Activated CD8-positive, alpha-beta T cell treated with anti-CD3 and anti-CD28 coated beads for 36 hours (primary cell): ENCODE measurements around the gene FBRSL1. TPM values are rescaled to one million over a fixed set of nuclear protein-coding genes. Genes with fewer than 3 reads are reported as not detected.

Experiments used
- ATAC-seq: fragments of 200-7000 bp; cut with Tn5 transposase; one replicate; pipeline ENCODE4 v1.10.0; 2021; ENCODE audit warnings: mild to moderate bottlenecking, moderate library complexity
- CTCF ChIA-PET: fragments of 350-600 bp; sonication (Branson Sonifier 250); formaldehyde crosslinking; loops from one replicate; lab custom pipeline; 2021; ENCODE audit warnings: antibody characterized with exemption; lab: Charles Lee
- POLR2A ChIA-PET: fragments of 350-600 bp; sonication (Branson Sonifier 250); formaldehyde crosslinking; loops from one replicate; lab custom pipeline; 2021; ENCODE audit warnings: antibody characterized with exemption; lab: Charles Lee
- DNase-seq: peaks from one replicate; pipeline ENCODE4 v3.0.0-alpha.2; 2020
- H3K27ac Mint-ChIP-seq: one replicate; pipeline ENCODE4 v1.8.0; 2021; ENCODE audit warnings: mild to moderate bottlenecking, mixed read lengths
- H3K27me3 Mint-ChIP-seq: one replicate; pipeline ENCODE4 v1.8.0; 2021; ENCODE audit warnings: mixed read lengths
- H3K36me3 Mint-ChIP-seq: one replicate; pipeline ENCODE4 v1.8.0; 2021; ENCODE audit warnings: low read depth, mixed read lengths
- H3K4me1 Mint-ChIP-seq: one replicate; pipeline ENCODE4 v1.8.0; 2021; ENCODE audit warnings: low read depth, mixed read lengths
- H3K4me3 Mint-ChIP-seq: one replicate; pipeline ENCODE4 v1.8.0; 2021; ENCODE audit warnings: mild to moderate bottlenecking, moderate library complexity, mixed read lengths
- H3K9me3 Mint-ChIP-seq: one replicate; pipeline ENCODE4 v1.8.0; 2021; ENCODE audit warnings: mixed read lengths
- intact Hi-C: fragments of 100-400 bp; cut with micrococcal nuclease; formaldehyde crosslinking; loops from one replicate; pipeline ENCODE4 v1.10.0; 2022
- total RNA-seq, 2 experiments: library from RNA; stranded (reverse); gene quantifications; one replicate each; pipeline ENCODE4 v1.2.3, GENCODE V29; 2021
- TF ChIP-seq, protein P1 (sequence below): fragments of 200-600 bp; IDR thresholded peaks from one replicate; pipeline ENCODE4 v1.8.0; 2022; ENCODE audit warnings: antibody characterized with exemption, mild to moderate bottlenecking

Gene FBRSL1
- total RNA-seq, 2 experiments from 2014 or later = 41.4 to 48.1 TPM

GRCh38 chr12:132537836-132538662 is 48.1 kb downstream of the FBRSL1 start:
- TF ChIP-seq, protein P1, sequence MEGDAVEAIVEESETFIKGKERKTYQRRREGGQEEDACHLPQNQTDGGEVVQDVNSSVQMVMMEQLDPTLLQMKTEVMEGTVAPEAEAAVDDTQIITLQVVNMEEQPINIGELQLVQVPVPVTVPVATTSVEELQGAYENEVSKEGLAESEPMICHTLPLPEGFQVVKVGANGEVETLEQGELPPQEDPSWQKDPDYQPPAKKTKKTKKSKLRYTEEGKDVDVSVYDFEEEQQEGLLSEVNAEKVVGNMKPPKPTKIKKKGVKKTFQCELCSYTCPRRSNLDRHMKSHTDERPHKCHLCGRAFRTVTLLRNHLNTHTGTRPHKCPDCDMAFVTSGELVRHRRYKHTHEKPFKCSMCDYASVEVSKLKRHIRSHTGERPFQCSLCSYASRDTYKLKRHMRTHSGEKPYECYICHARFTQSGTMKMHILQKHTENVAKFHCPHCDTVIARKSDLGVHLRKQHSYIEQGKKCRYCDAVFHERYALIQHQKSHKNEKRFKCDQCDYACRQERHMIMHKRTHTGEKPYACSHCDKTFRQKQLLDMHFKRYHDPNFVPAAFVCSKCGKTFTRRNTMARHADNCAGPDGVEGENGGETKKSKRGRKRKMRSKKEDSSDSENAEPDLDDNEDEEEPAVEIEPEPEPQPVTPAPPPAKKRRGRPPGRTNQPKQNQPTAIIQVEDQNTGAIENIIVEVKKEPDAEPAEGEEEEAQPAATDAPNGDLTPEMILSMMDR = no peak
- ChIA-PET POLR2A (no interaction called here), CTCF (interaction anchor here (0.8 to 1.3 kb wide), 3 partner anchors 15 to 123 kb away, joined by 3 read pairs; no protein-coding TSS in a partner anchor)
- H3K4me3 Mint-ChIP-seq = no peak overlapping the region
- peaks cover 10% of the 10 kb centered on the region for H3K9me3 Mint-ChIP-seq
- no peaks in the 10 kb centered on the region for H3K4me1 Mint-ChIP-seq
- no peak overlapping the region for H3K27ac Mint-ChIP-seq
- intact Hi-C loops = no loop called here
- DNase-seq (no peak), ATAC-seq (no peak)
- H3K36me3 Mint-ChIP-seq = peaks cover 2% of the 10 kb centered on the region
- no peaks in the 10 kb centered on the region for H3K27me3 Mint-ChIP-seq

DNA sequence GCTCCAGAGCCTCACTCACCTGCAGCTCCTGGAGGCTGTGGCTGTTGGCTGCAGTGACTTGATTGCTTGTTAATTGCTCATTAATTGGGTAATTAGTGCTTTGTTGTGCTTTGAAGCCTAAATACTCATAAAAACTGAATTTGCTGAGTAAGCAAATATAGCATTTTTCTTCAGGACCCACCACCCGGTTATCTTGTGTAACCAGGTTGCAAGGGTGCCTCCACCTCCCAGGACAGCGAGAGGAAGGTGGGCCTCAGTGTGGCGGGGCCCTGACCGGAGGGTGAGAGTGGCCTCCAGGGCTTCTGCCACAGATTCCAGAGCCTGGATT is 48.7 kb downstream of the FBRSL1 start:
- no peak overlapping the region for H3K4me3 Mint-ChIP-seq
- H3K27ac Mint-ChIP-seq = no peak overlapping the region
- intact Hi-C loops = no loop called here
- no peaks in the 10 kb centered on the region for H3K27me3 Mint-ChIP-seq
- H3K36me3 Mint-ChIP-seq = no peaks in the 10 kb centered on the region
- no peak for DNase-seq
- H3K4me1 Mint-ChIP-seq = no peaks in the 10 kb centered on the region
- ATAC-seq = no peak
- CTCF ChIA-PET = interaction anchor here (1.3 kb wide), 1 partner anchor 123 kb away, joined by 3 read pairs; no protein-coding TSS in a partner anchor
- TF ChIP-seq, protein P1 = no peak
- H3K9me3 Mint-ChIP-seq = peaks cover 10% of the 10 kb centered on the region
- POLR2A ChIA-PET = no interaction called here

DNA sequence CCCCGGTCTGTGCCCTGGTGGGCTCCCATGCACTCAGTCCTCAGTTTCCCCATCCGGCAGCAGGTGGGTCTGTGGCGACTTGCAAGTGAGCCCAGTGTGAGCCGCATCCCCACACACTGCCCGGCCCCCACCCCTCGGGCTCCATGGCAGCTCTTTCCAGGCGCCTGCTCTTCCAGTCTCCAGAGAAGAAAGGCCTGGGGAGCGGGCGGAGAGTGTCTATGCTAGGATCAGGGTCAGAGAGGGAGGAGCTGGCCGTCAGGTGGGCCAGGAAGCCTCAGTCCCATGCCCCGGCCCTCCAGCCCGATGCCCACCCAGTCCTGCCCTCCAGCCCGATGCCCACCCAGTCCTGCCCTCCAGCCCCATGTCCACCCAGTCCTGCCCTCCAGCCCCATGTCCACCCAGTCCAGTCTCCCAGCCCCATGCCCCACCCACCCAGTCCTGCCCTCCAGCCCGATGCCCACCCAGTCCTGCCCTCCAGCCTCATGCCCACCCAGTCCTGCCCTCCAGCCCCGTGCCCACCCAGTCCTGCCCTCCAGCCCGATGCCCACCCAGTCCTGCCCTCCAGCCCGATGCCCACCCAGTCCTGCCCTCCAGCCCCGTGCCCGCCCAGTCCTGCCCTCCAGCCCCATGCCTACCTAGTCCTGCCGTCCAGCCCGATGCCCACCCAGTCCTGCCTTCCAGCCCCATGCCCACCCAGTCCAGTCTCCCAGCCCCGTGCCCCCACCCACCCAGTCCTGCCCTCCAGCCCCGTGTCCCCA is 49.2 kb downstream of the FBRSL1 start:
- DNase-seq = no peak
- no peak overlapping the region for H3K27ac Mint-ChIP-seq

GRCh38 chr12:132540436-132540835 is 50.5 kb downstream of the FBRSL1 start:
- intact Hi-C loops = no loop called here
- H3K4me3 Mint-ChIP-seq = no peak overlapping the region
- DNase-seq (no peak), ATAC-seq (no peak)
- TF ChIP-seq, protein P1 = no peak
- no peaks in the 10 kb centered on the region for H3K36me3 Mint-ChIP-seq
- peaks cover 10% of the 10 kb centered on the region for H3K9me3 Mint-ChIP-seq
- H3K27ac Mint-ChIP-seq = no peak overlapping the region
- H3K4me1 Mint-ChIP-seq = no peaks in the 10 kb centered on the region
- ChIA-PET POLR2A (no interaction called here), CTCF (no interaction called here)
- no peaks in the 10 kb centered on the region for H3K27me3 Mint-ChIP-seq

More for the DNA sequence above, 49.2 kb downstream of the FBRSL1 start:
- Mint-ChIP-seq H3K4me3 (no peak overlapping the region), H3K36me3 (no peaks in the 10 kb centered on the region), H3K9me3 (peaks cover 10% of the 10 kb centered on the region), H3K4me1 (no peaks in the 10 kb centered on the region), H3K27me3 (no peaks in the 10 kb centered on the region)
- TF ChIP-seq, protein P1 = no peak
- ATAC-seq = no peak
- ChIA-PET POLR2A (no interaction called here), CTCF (no interaction called here)
- intact Hi-C loops = no loop called here

DNA sequence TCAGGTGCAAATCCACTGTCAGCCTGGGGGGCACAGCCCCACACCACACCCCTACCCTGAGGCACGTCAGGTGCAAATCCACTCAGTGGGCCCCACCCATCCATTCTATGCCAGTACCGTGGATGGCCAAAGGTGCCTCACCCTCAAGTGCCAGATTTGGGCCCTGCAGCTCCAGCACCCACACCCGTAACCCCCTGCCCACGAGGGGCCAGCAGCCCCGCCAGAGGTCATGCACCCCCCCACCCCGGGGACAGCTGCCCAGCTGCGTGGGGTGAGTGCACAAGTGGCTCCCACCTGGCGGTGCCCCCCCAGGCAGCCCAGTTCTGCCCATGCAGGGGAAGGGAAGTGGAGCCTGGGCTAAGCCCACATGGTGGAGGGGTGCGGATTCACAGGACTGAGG is 51.2 kb downstream of the FBRSL1 start:
- Mint-ChIP-seq H3K27me3 (no peaks in the 10 kb centered on the region), H3K36me3 (no peaks in the 10 kb centered on the region), H3K4me1 (no peaks in the 10 kb centered on the region), H3K9me3 (peaks cover 3% of the 10 kb centered on the region), H3K27ac (no peak overlapping the region), H3K4me3 (no peak overlapping the region)
- CTCF ChIA-PET = no interaction called here
- TF ChIP-seq, protein P1 = no peak
- no peak for DNase-seq
- POLR2A ChIA-PET = no interaction called here
- intact Hi-C loops = no loop called here
- ATAC-seq = no peak
